ENCODE data around the gene RPS25.
"Not testable (repeated sequence)": the region's sequence is repeated elsewhere in the genome, so short reads cannot be mapped to it uniquely, and the experiment has no call there.

Gene RPS25

DNA sequence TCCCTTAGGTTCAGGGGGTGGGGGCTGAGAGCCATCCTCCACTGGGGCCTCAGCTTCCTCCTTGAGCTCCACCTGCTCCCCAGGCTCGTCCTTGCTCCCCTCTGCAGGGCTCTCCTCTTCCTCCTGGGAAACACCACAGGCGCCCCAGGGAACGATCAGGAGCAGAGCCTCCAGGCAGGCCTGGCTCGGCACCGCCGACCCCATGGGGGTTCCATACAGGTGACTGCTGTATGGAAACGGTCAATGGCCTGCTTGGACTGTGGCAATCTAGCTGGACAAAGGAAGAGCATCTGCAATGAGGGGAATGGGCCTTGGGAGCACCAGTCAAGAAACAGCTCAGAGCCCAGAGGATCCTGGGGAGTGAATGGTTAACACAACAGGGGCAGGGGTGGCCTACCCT is 30.9 kb upstream of the RPS25 start:
- H3K4me3 ChIP-seq (ENCODE audit: low read length): no peak overlapping the region
- DNase-seq (ENCODE audit: low read depth): no peak
- TF ChIP-seq, protein P1, sequence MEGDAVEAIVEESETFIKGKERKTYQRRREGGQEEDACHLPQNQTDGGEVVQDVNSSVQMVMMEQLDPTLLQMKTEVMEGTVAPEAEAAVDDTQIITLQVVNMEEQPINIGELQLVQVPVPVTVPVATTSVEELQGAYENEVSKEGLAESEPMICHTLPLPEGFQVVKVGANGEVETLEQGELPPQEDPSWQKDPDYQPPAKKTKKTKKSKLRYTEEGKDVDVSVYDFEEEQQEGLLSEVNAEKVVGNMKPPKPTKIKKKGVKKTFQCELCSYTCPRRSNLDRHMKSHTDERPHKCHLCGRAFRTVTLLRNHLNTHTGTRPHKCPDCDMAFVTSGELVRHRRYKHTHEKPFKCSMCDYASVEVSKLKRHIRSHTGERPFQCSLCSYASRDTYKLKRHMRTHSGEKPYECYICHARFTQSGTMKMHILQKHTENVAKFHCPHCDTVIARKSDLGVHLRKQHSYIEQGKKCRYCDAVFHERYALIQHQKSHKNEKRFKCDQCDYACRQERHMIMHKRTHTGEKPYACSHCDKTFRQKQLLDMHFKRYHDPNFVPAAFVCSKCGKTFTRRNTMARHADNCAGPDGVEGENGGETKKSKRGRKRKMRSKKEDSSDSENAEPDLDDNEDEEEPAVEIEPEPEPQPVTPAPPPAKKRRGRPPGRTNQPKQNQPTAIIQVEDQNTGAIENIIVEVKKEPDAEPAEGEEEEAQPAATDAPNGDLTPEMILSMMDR (conservative IDR thresholded peaks at IDR 0.05; ENCODE audit: low read length): no peak

DNA sequence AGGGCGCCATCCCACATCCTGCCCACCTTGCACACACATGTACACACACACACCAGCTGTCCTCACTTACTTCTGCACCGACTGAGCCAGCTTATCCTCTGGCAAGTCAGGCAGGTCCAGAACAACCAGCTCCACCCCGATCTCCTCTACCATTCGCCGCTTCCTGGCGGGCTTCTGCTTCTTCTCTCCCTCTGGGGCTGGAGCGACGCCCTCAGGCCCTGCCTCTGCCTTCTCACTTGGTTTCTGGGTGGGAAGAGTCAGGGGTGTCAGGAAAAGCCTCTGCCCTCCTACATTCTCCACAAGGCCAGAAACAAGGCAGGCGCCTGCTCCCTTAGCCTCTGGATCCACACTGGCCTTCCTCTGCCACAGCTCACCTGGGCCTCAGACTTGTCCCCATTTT is 30.5 kb upstream of the RPS25 start:
- TF ChIP-seq, protein P1 (conservative IDR thresholded peaks at IDR 0.05; ENCODE audit: low read length): no peak
- no peak for DNase-seq (ENCODE audit: low read depth)
- no peak overlapping the region for H3K4me3 ChIP-seq (ENCODE audit: low read length)

DNA sequence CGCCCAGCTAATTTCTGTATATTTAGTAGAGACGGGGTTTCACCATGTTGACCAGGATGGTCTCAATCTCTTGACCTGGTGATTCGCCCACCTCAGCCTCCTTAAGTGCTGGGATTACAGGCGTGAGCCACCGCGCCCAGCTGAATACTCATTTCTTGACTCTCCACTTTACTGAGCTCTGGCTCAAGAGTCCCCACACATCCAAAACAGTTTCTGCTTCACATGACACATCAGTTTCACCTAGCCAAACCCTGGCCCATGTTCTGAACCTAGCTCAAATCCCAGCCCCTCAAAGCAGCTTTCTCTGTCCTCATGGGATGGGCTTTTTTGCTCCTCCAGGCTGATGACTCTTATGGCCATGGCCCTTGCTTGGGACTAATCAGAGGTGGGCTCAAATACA is 29.1 kb upstream of the RPS25 start:
- H3K4me3 ChIP-seq (ENCODE audit: low read length): no peak overlapping the region
- DNase-seq (ENCODE audit: low read depth): no peak
- TF ChIP-seq, protein P1 (conservative IDR thresholded peaks at IDR 0.05; ENCODE audit: low read length): no peak

DNA sequence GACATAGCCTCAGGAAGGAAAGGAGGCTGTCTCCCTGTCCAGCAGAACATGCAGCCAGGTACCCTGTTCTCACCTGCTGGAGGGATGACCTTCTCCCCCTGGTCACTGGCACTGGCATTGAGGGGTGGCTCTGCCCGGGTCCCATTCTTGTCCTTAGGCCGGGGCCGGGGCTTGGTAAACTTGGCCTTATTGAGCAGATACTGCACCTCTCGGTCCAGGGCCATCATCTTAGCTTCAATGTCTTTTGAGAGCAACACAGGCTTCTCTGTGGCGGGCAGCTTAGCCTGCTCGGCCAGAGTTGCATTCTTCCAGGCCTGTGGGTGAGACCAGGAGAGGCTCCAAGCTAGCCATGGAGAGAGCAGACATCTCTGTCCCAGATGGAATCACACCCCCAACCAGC is 28.3 kb upstream of the RPS25 start:
- TF ChIP-seq, protein P1 (conservative IDR thresholded peaks at IDR 0.05; ENCODE audit: low read length): no peak
- DNase-seq (ENCODE audit: low read depth): no peak

DNA sequence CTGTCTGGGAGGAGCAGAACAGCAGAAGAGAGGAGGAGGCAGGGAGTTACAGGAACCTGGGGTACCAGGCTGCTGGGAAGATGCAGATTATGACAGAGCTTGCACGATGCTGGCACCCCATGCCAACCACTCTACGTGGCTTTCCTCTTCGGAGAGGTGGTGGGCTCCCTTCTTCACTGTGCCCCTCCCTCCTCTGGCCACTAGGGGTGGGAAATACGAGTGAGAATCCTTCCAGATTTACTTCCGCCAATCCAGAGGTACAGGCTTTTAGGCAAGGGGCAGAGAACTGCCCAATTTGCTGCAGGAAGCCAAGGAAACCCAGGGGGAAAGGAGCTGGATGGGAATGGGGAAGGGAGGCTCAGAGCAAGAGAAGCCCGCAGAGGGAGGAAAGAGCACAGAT is 26.6 kb upstream of the RPS25 start:
- TF ChIP-seq, protein P1 (conservative IDR thresholded peaks at IDR 0.05; ENCODE audit: low read length): no peak; the same call in 1 of the 2 replicates
- DNase-seq (ENCODE audit: low read depth): no peak

More for the DNA sequence above, 28.3 kb upstream of the RPS25 start:
- H3K4me3 ChIP-seq (ENCODE audit: low read length): no peak overlapping the region

DNA sequence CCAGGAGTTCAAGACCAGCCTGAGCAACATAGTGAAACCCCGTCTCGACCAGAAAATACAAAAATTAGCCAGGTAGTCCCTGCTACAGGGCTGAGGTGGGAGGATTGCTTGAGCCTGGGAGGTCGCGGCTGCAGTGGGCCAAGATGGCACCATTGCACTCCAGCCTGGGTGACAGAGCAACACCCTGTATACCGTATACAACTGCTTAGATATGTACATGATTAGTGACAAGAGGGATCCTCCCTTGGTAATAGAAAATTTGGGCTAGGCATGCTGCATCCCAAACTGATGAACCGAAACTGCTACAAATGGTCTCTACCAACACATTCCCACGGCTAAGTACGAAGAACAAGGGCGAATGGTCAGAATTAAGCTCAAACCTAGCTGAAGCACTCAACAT is 24.8 kb upstream of the RPS25 start:
- no peak overlapping the region for H3K4me3 ChIP-seq (ENCODE audit: low read length)
- TF ChIP-seq, protein P1 (conservative IDR thresholded peaks at IDR 0.05; ENCODE audit: low read length): no peak
- no peak for DNase-seq (ENCODE audit: low read depth)

More for the DNA sequence above, 26.6 kb upstream of the RPS25 start:
- no peak overlapping the region for H3K4me3 ChIP-seq (ENCODE audit: low read length)

DNA sequence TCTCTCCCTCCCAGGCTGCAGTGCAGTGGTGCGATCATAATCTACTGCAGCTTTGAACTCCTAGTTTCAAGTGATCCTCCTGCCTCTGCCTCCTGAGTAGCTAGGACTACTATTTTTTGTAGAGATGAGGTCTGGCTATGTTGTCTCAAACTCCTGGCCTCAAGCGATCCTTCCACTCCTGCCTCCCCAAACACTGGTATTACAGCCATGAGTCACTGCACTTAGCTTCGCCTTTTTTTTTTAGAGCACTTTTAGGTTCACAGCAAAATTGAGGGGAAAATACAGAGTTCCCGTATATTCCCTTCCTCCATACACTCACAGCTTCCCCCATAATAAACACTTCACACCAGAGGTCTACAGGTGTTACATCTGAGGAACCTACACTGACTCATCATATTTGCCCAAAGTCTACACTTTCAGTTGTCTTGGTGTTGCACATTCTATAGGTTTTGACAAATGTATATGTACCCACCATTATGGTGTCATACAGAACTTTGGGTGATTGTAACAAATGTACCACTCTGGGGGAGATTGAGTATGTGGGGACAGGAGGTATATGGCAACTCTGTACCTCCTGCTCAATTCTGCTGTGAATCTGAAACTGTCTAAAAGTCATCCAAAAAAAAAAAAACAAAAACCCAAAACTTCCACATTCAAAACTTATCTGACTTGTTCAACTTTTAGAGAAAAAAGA is 23.8 kb upstream of the RPS25 start:
- DNase-seq (ENCODE audit: low read depth): no peak
- TF ChIP-seq, protein P1 (conservative IDR thresholded peaks at IDR 0.05; ENCODE audit: low read length): no peak
- no peak overlapping the region for H3K4me3 ChIP-seq (ENCODE audit: low read length)

DNA sequence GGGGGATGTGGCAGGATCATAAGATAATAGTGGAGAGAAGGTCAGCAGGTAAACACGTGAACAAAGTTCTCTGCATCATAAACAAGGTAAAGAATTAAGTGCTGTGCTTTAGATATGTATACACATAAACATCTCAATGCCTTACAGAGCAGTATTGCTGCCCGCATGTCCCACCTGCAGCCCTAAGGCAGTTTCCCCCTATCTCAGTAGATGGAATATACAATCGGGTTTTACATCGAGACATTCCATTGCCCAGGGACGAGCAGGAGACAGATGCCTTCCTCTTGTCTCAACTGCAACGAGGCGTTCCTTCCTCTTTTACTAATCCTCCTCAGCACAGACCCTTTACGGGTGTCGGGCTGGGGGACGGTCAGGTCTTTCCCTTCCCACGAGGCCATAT is 21.3 kb upstream of the RPS25 start:
- not testable (repeated sequence) for H3K4me3 ChIP-seq (ENCODE audit: low read length); DNase-seq (ENCODE audit: low read depth)
